GM18873 (cell line): ENCODE results near the gene CALML6.

ENCODE experiments used
- ATAC-seq: cut with Tn5 transposase; IDR thresholded peaks from one replicate; pipeline ENCODE4 v1.9.1; 2021; ENCODE audit warnings: mild to moderate bottlenecking, moderate library complexity, moderate number of reproducible peaks; ENCODE audit not compliant: unreplicated experiment, low FRiP score

CALML6 gene

DNA sequence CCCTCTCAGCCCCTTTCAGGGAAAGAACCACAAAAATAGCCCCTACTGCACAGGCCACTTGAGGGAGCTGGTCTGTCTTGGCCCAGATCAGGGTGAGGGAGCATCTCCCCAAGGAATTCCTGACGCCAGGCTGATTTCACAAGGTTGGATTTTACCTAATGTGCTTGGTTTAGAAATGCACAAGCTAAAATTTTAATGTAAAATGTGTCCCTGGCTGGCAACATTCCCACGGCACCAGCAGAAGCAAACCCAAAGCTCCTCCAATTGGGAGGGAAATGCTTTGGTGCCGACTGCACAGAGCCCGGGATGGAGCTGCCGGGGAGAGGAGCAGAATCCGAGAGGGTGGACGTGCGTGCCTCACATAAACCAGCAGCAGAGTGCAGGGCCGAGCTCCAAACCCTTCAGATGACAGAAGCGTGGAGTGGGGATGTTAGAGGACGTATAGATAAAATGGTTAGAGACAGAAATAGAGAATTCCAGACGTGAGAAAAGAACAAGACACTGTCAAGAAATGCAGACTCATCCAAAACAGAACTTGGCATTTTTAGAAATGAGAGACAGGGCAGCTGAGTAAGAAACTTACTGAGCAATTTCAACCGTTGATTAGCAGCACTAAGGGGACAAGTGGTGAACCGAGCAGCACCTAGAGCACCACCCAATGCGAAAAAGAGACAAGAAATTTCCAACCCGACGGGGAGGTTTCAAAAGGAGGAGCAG lies 45.6 kb downstream of the CALML6 start:
- no peak for ATAC-seq

- no peak for ATAC-seq
Measured at GRCh38 chr1:1962752-1963151, 47.7 kb downstream of the CALML6 start.

DNA sequence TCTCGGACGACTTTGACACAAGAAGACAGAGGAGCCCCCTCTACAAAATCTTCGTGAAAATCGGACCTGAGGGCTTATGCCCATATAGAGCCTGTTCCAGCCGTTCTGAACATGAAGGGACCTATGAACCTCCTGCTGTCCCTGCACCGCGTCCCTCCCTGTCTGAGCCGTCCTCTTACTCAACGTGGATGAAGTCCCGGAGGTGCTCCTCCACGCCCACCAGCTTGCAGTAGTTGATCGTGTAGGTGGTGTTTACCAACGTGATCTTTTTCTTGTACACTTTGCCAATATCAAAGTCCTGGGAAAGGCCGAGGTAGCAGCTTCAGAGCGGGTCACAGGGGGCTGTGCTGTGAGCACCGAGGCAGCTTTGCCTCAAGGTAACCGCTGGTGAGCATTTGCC lies 48.5 kb downstream of the CALML6 start:
- ATAC-seq: no peak

- ATAC-seq: no peak
Measured at GRCh38 chr1:1964811-1965210, 49.8 kb downstream of the CALML6 start.

DNA sequence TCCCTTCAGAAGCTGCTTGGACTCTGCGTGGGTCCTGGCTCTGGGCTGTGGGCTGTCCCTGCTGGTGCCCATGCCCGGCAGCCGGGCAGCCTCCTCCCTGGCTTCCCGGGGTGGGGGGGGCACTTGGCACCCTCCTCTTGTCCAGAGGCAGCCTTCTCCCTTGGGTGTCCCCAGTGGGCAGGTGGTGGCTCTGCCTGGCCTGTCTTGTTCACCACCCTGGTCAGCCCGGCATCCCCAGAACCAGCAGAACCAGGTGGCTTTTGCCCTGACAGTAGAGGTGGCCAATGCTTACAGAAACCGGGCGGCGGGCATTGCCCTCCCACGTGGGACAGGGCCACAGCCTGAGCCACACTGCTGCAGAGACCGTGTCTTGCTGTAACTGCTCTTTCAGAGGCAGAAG lies 50.5 kb downstream of the CALML6 start:
- no peak for ATAC-seq

DNA sequence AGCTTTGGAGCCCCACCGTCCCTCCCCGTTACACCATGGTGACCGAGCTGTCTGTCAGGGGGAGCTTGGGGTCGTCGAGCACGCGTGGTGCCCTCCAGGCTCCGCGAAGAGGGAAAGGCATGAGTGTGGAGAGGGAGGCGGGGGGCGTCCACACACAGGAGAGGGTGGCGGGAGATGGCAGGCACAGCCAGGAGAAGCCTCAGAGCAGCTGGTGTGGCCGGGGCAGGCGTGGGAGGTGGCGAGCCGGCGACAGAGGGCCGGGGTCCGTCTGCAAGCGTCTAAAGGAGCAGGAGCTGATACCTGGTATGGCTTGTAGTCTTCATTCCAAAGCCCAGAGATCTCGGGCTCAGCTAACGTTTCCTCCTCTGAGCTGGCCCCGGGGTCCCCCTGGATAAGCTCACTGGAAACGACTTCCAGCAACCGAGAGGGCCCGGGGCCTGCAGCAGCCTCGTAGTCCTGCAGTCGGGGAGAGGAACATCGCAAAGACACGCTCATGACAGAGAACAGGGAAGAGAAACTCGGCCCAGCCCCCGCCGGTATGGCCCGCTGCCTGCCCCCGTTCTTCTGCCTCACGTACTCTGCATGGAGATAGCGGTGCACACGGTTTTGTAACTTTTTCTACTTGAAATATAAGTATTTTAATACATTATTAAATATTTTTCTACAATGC lies 51.1 kb downstream of the CALML6 start:
- no peak for ATAC-seq
